Naive B cell (primary cell): ENCODE data around the gene ERBB2. TPM values are rescaled to one million over a fixed set of nuclear protein-coding genes. Genes with fewer than 3 reads are reported as not detected.

Experiments
- ATAC-seq, 2 donors: fragments of 150-1000 bp; cut with Tn5 transposase; 2 replicates each; pipeline ENCODE4 v1.10.0; 2021; ENCODE audit warnings: low read depth in 2 of 2, mild to moderate bottlenecking in 2 of 2, moderate library complexity in 2 of 2
- DNase-seq: peaks from one replicate; pipeline ENCODE4 v3.0.0; 2022
- H3K27ac Mint-ChIP-seq, 6 donors: one replicate each; pipeline ENCODE4 v1.8.0; 2020 to 2022; ENCODE audit warnings: mild to moderate bottlenecking in 6 of 6, mixed read lengths in 6 of 6, moderate library complexity in 5 of 6, inconsistent platforms in 2 of 6
- H3K27me3 Mint-ChIP-seq, 3 donors: one replicate each; pipeline ENCODE4 v1.8.0; 2021 to 2022; ENCODE audit warnings: mixed read lengths in 3 of 3, mild to moderate bottlenecking in 1 of 3
- H3K36me3 Mint-ChIP-seq, 2 donors: one replicate each; pipeline ENCODE4 v1.8.0; 2020 to 2022; ENCODE audit warnings: mixed read lengths in 2 of 2, inconsistent platforms in 1 of 2, mild to moderate bottlenecking in 1 of 2
- H3K4me1 Mint-ChIP-seq, 3 donors: one replicate each; pipeline ENCODE4 v1.8.0; 2020 to 2022; ENCODE audit warnings: mixed read lengths in 3 of 3, inconsistent platforms in 1 of 3, mild to moderate bottlenecking in 1 of 3, moderate library complexity in 1 of 3
- H3K4me3 Mint-ChIP-seq, 8 donors: one replicate each; pipeline ENCODE4 v1.8.0; 2020 to 2022; ENCODE audit warnings: mild to moderate bottlenecking in 8 of 8, mixed read lengths in 8 of 8, moderate library complexity in 8 of 8, inconsistent platforms in 2 of 8
- H3K9me3 Mint-ChIP-seq, 7 donors: one replicate each; pipeline ENCODE4 v1.8.0; 2020 to 2022; ENCODE audit warnings: mixed read lengths in 7 of 7, mild to moderate bottlenecking in 5 of 7, inconsistent platforms in 2 of 7, moderate library complexity in 1 of 7
- polyA plus RNA-seq, 6 donors: library from polyadenylated mRNA; unstranded; fragments of 300-500 nt; fragmentation: Illumina TruSeq; gene quantifications; one replicate each; pipeline ENCODE4 v1.2.3, GENCODE V29; 2021; ENCODE audit warnings: low read depth in 6 of 6

Gene ERBB2
- polyA plus RNA-seq, 6 donors from 2014 or later, result 0.20 to 3.0 (median 1.1) TPM

- no peaks in the 10 kb centered on the region for H3K36me3 Mint-ChIP-seq
- peak overlapping the region; percentile 19 to 84 (median 62) for H3K4me3 Mint-ChIP-seq
- no peak for DNase-seq
- H3K27me3 Mint-ChIP-seq, result no peaks in the 10 kb centered on the region
- ATAC-seq, result no peak
- peak overlapping the region; percentile 46 to 98 (median 72) for H3K27ac Mint-ChIP-seq
- no peaks in the 10 kb centered on the region for H3K9me3 Mint-ChIP-seq
- peaks cover 74 to 79% (median 79%) of the 10 kb centered on the region in 3 donors for H3K4me1 Mint-ChIP-seq
These were observed 22.8 kb upstream of the ERBB2 start for GRCh38 chr17:39677072-39677471.

GRCh38 chr17:39677542-39678339, 22.1 kb upstream of the ERBB2 start:
- H3K4me3 Mint-ChIP-seq, result peak overlapping the region; percentile 19 to 84 (median 62)
- H3K36me3 Mint-ChIP-seq, result peaks cover 0 to 2% of the 10 kb centered on the region in 2 donors
- DNase-seq (no peak), ATAC-seq (no peak)
- H3K27ac Mint-ChIP-seq, result peak overlapping the region; percentile 69 to 98 (median 91)
- H3K27me3 Mint-ChIP-seq, result no peaks in the 10 kb centered on the region
- H3K4me1 Mint-ChIP-seq, result peaks cover 71 to 76% (median 72%) of the 10 kb centered on the region in 3 donors
- H3K9me3 Mint-ChIP-seq, result no peaks in the 10 kb centered on the region

- Mint-ChIP-seq H3K4me1 (peaks cover 71 to 75% (median 72%) of the 10 kb centered on the region in 3 donors), H3K27me3 (no peaks in the 10 kb centered on the region), H3K27ac (peak overlapping the region; percentile 92 to 98 (median 96)), H3K9me3 (no peaks in the 10 kb centered on the region), H3K4me3 (peak overlapping the region in 6 of 8 donors; percentile 32 to 91 (median 75)), H3K36me3 (peaks cover 5 to 10% of the 10 kb centered on the region in 2 donors)
- ATAC-seq (no peak), DNase-seq (no peak)
These were observed 21.3 kb upstream of the ERBB2 start for GRCh38 chr17:39678340-39679116.

GRCh38 chr17:39679521-39680192, 20.2 kb upstream of the ERBB2 start:
- no peaks in the 10 kb centered on the region for H3K27me3 Mint-ChIP-seq
- no peaks in the 10 kb centered on the region for H3K9me3 Mint-ChIP-seq
- peak overlapping the region; percentile 92 to 98 (median 96) for H3K27ac Mint-ChIP-seq
- peak; percentile 78 to 81 for ATAC-seq
- H3K4me1 Mint-ChIP-seq, result peaks cover 66 to 69% (median 67%) of the 10 kb centered on the region in 3 donors
- H3K4me3 Mint-ChIP-seq, result peak overlapping the region; percentile 48 to 91 (median 74)
- H3K36me3 Mint-ChIP-seq, result peaks cover 5 to 15% of the 10 kb centered on the region in 2 donors
- DNase-seq, result peak; percentile 62

GRCh38 chr17:39683295-39683939, 16.4 kb upstream of the ERBB2 start:
- Mint-ChIP-seq H3K4me3 (peak overlapping the region in 1 of 8 donors; percentile 30), H3K9me3 (peaks cover 0 to 3% (median 0%) of the 10 kb centered on the region in 7 donors), H3K27me3 (no peaks in the 10 kb centered on the region)

GRCh38 chr17:39684369-39685192, 15.3 kb upstream of the ERBB2 start:
- ATAC-seq, result no peak
- Mint-ChIP-seq H3K4me1 (peaks cover 41 to 50% (median 46%) of the 10 kb centered on the region in 3 donors), H3K4me3 (peak overlapping the region in 1 of 8 donors; percentile 57), H3K27ac (peak overlapping the region in 1 of 6 donors; percentile 44), H3K9me3 (peaks cover 0 to 6% (median 0%) of the 10 kb centered on the region in 7 donors), H3K27me3 (no peaks in the 10 kb centered on the region), H3K36me3 (peaks cover 9 to 30% of the 10 kb centered on the region in 2 donors)
- no peak for DNase-seq

More at GRCh38 chr17:39683295-39683939, 16.4 kb upstream of the ERBB2 start:
- Mint-ChIP-seq H3K27ac (peak overlapping the region in 1 of 6 donors; percentile 54), H3K36me3 (peaks cover 9 to 26% of the 10 kb centered on the region in 2 donors), H3K4me1 (peaks cover 44 to 56% (median 50%) of the 10 kb centered on the region in 3 donors)
- ATAC-seq, result no peak
- DNase-seq, result no peak

- Mint-ChIP-seq H3K4me3 (peak overlapping the region; percentile 97 to 99 (median 98)), H3K4me1 (peaks cover 24 to 34% (median 30%) of the 10 kb centered on the region in 3 donors), H3K9me3 (peaks cover 0 to 6% (median 0%) of the 10 kb centered on the region in 7 donors), H3K36me3 (peaks cover 9 to 30% of the 10 kb centered on the region in 2 donors), H3K27ac (peak overlapping the region in 5 of 6 donors; percentile 88 to 98 (median 95)), H3K27me3 (no peaks in the 10 kb centered on the region)
- DNase-seq (no peak), ATAC-seq (no peak)
These were observed 12.7 kb upstream of the ERBB2 start for GRCh38 chr17:39687101-39687545.

GRCh38 chr17:39687546-39688474, 12.1 kb upstream of the ERBB2 start, which contains the start of gene PGAP3:
PGAP3 (minus strand) TSS chr17:39688057; CDS start chr17:39688014, 43 bp downstream.
- Mint-ChIP-seq H3K36me3 (peaks cover 9 to 27% of the 10 kb centered on the region in 2 donors), H3K27ac (peak within 1 kb of the TSS; percentile 92 to 99 (median 97)), H3K4me1 (peaks cover 24 to 30% (median 29%) of the 10 kb centered on the region in 3 donors), H3K9me3 (peaks cover 0 to 6% (median 0%) of the 10 kb centered on the region in 7 donors), H3K4me3 (peak within 1 kb of the TSS; percentile 97 to 99 (median 98)), H3K27me3 (no peaks in the 10 kb centered on the region)
- DNase-seq, result peak; percentile 84
- peak; percentile 90 to 91 for ATAC-seq

- H3K4me3 Mint-ChIP-seq, result peak overlapping the region; percentile 97 to 99 (median 98)
- H3K36me3 Mint-ChIP-seq, result peaks cover 5 to 21% of the 10 kb centered on the region in 2 donors
- peak overlapping the region; percentile 92 to 99 (median 97) for H3K27ac Mint-ChIP-seq
- peaks cover 0 to 6% (median 0%) of the 10 kb centered on the region in 7 donors for H3K9me3 Mint-ChIP-seq
- H3K4me1 Mint-ChIP-seq, result peaks cover 24 to 29% (median 26%) of the 10 kb centered on the region in 3 donors
- DNase-seq, result no peak
- no peak for ATAC-seq
- H3K27me3 Mint-ChIP-seq, result no peaks in the 10 kb centered on the region
These were observed 11.4 kb upstream of the ERBB2 start for GRCh38 chr17:39688475-39688835.

GRCh38 chr17:39688945-39689344, 10.9 kb upstream of the ERBB2 start:
- H3K4me3 Mint-ChIP-seq, result peak overlapping the region; percentile 97 to 99 (median 98)
- ATAC-seq (no peak), DNase-seq (no peak)
- H3K27me3 Mint-ChIP-seq, result no peaks in the 10 kb centered on the region
- H3K27ac Mint-ChIP-seq, result peak overlapping the region in 1 of 6 donors; percentile 97
- H3K36me3 Mint-ChIP-seq, result peaks cover 5 to 20% of the 10 kb centered on the region in 2 donors
- peaks cover 24 to 29% (median 26%) of the 10 kb centered on the region in 3 donors for H3K4me1 Mint-ChIP-seq
- H3K9me3 Mint-ChIP-seq, result peaks cover 0 to 6% (median 0%) of the 10 kb centered on the region in 7 donors

- H3K36me3 Mint-ChIP-seq, result peaks cover 0 to 25% of the 10 kb centered on the region in 2 donors
- H3K4me1 Mint-ChIP-seq, result peaks cover 1 to 7% (median 3%) of the 10 kb centered on the region in 3 donors
- ATAC-seq (no peak), DNase-seq (no peak)
- peaks cover 14 to 19% (median 18%) of the 10 kb centered on the region in 3 donors for H3K27me3 Mint-ChIP-seq
- H3K4me3 Mint-ChIP-seq, result no peak overlapping the region
- H3K27ac Mint-ChIP-seq, result peak overlapping the region in 1 of 6 donors; percentile 40
- no peaks in the 10 kb centered on the region for H3K9me3 Mint-ChIP-seq
These were observed 5.3 kb upstream of the ERBB2 start for GRCh38 chr17:39694593-39694992.
